Uterus (tissue), 2 donors: Measurements from ENCODE around the gene LPP.

Experiments
- CTCF ChIP-seq, 4 experiments: fragments of 200-600 bp in 2 of 4; fragments of 450-650 bp in 2 of 4; sonication (generic) in 2 of 4; IDR thresholded peaks; one replicate each; pipeline ENCODE4 v1.5.1; 2016 to 2019; ENCODE audit warnings: antibody characterized with exemption in 4 of 4, mild to moderate bottlenecking in 2 of 4, moderate library complexity in 1 of 4
- POLR2A ChIP-seq, 2 donors: fragments of 450-650 bp; IDR thresholded peaks; one replicate each; pipeline ENCODE4 v1.6.1; 2016; ENCODE audit warnings: antibody characterized with exemption in 2 of 2, mild to moderate bottlenecking in 1 of 2, moderate library complexity in 1 of 2

- TF ChIP-seq CTCF (IDR thresholded peaks at IDR 0.05) (no peak), POLR2A (IDR thresholded peaks at IDR 0.05) (no peak)
Measured at GRCh38 chr3:188254520-188255070, 100.6 kb downstream of the LPP start.
